ENCODE measurements around the gene PRPF38A.
A peak's percentile ranks its signal among the peaks of the same experiment; 100 is the strongest.

PRPF38A gene

GRCh38 chr1:52400131-52400530 is 4.3 kb upstream of the PRPF38A start:
- no peak for DNase-seq

- no peak for DNase-seq
Observed at GRCh38 chr1:52402860-52403240, 1.6 kb upstream of the PRPF38A start.

GRCh38 chr1:52403566-52404115 is 761 bp upstream of the PRPF38A start:
- peak; percentile 70 for DNase-seq

GRCh38 chr1:52404975-52405338 is 555 bp downstream of the PRPF38A start:
- no peak for DNase-seq

- no peak for DNase-seq
Observed at GRCh38 chr1:52413410-52413989, 9.1 kb downstream of the PRPF38A start.

- DNase-seq = no peak
Observed at GRCh38 chr1:52414942-52415341, 10.5 kb downstream of the PRPF38A start.

GRCh38 chr1:52416811-52417210 is 12.4 kb downstream of the PRPF38A start:
- no peak for DNase-seq

- no peak for DNase-seq
Observed at GRCh38 chr1:52420713-52421112, 16.3 kb downstream of the PRPF38A start.

- DNase-seq = no peak
Observed at GRCh38 chr1:52423055-52423454, 18.7 kb downstream of the PRPF38A start.

- no peak for DNase-seq
Observed at GRCh38 chr1:52423771-52424170, 19.4 kb downstream of the PRPF38A start.

- no peak for DNase-seq
Observed at GRCh38 chr1:52424231-52424636, 19.8 kb downstream of the PRPF38A start.

- DNase-seq = no peak
Observed at GRCh38 chr1:52424813-52425212, 20.4 kb downstream of the PRPF38A start.

GRCh38 chr1:52426371-52426770 is 22.0 kb downstream of the PRPF38A start:
- no peak for DNase-seq

- DNase-seq = no peak
Observed at GRCh38 chr1:52427152-52427551, 22.8 kb downstream of the PRPF38A start.

- DNase-seq = no peak
Observed at GRCh38 chr1:52432807-52433206, 28.4 kb downstream of the PRPF38A start.

GRCh38 chr1:52435211-52435610 is 30.8 kb downstream of the PRPF38A start:
- no peak for DNase-seq

GRCh38 chr1:52435650-52436049 is 31.2 kb downstream of the PRPF38A start:
- no peak for DNase-seq

GRCh38 chr1:52436817-52437216 is 32.4 kb downstream of the PRPF38A start:
- no peak for DNase-seq

- no peak for DNase-seq
Observed at GRCh38 chr1:52439976-52440375, 35.6 kb downstream of the PRPF38A start.

- no peak for DNase-seq
Observed at GRCh38 chr1:52444463-52444862, 40.1 kb downstream of the PRPF38A start.

GRCh38 chr1:52454127-52454526 is 49.7 kb downstream of the PRPF38A start:
- DNase-seq = no peak

GRCh38 chr1:52454779-52455178 is 50.4 kb downstream of the PRPF38A start:
- DNase-seq = no peak

- DNase-seq = no peak
Observed at GRCh38 chr1:52455686-52456085, 51.3 kb downstream of the PRPF38A start.

GRCh38 chr1:52460694-52461093 is 56.3 kb downstream of the PRPF38A start:
- no peak for DNase-seq

GRCh38 chr1:52461821-52462220 is 57.4 kb downstream of the PRPF38A start:
- DNase-seq = no peak
